ENCODE data around the gene LPAR5. TPM values are rescaled to one million over a fixed set of nuclear protein-coding genes. Genes with fewer than 3 reads are reported as not detected.

Gene LPAR5
- total RNA-seq, 1 donor from 2014 or later, result not detected

DNA sequence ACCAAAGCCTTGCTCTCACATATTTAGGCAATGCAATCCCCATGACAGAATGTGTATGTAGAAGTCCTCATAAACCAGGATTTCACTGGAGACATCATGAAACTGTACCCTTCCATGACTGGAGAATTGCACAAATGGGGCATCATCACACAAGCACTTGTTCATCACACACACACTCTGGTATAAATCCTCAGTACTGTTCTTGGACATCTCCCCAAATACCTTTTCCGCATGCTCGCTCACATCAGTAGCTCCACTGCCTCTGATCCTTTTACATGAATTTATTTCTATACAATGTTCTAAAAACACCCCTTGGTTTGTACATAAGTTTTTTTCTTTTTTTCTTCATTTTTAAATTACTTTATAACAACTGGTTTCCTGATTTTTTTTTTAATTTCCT, 30.5 kb upstream of the LPAR5 start:
- peaks cover 13% of the 10 kb centered on the region for H3K4me1 Mint-ChIP-seq (ENCODE audit: low read depth)
- H3K9me3 Mint-ChIP-seq (ENCODE audit: low read depth), result no peaks in the 10 kb centered on the region
- DNase-seq (ENCODE audit: low spot score, unreplicated experiment), result no peak
- TF ChIP-seq, protein P1, sequence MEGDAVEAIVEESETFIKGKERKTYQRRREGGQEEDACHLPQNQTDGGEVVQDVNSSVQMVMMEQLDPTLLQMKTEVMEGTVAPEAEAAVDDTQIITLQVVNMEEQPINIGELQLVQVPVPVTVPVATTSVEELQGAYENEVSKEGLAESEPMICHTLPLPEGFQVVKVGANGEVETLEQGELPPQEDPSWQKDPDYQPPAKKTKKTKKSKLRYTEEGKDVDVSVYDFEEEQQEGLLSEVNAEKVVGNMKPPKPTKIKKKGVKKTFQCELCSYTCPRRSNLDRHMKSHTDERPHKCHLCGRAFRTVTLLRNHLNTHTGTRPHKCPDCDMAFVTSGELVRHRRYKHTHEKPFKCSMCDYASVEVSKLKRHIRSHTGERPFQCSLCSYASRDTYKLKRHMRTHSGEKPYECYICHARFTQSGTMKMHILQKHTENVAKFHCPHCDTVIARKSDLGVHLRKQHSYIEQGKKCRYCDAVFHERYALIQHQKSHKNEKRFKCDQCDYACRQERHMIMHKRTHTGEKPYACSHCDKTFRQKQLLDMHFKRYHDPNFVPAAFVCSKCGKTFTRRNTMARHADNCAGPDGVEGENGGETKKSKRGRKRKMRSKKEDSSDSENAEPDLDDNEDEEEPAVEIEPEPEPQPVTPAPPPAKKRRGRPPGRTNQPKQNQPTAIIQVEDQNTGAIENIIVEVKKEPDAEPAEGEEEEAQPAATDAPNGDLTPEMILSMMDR (IDR thresholded peaks at IDR 0.05; ENCODE audit: unreplicated experiment), result no peak
- H3K4me3 Mint-ChIP-seq (ENCODE audit: low read depth), result no peak overlapping the region
- peaks cover 27% of the 10 kb centered on the region for H3K36me3 Mint-ChIP-seq (ENCODE audit: insufficient read depth)
- H3K27ac Mint-ChIP-seq, result no peak overlapping the region
- H3K27me3 Mint-ChIP-seq, result no peaks in the 10 kb centered on the region

DNA sequence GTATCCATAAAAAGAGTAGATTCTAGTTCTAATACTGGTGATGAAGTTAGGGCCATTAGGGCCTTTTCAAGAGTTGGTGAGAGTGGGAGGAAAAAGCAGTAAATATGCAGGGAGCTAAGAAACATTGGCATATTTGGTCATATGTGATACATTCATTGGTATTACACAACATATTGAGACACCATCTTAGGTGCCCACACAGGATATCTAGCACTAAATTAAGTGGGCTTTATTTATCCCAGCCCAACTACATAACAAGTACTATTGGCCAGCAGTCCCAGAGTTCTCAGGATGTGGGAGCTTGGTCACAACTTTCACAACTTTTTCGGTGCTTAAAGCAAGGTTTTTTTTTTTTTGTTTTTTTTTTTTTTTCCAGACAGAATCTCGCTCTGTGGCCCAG, 29.1 kb upstream of the LPAR5 start:
- H3K9me3 Mint-ChIP-seq (ENCODE audit: low read depth), result no peaks in the 10 kb centered on the region
- H3K27me3 Mint-ChIP-seq, result no peaks in the 10 kb centered on the region
- TF ChIP-seq, protein P1 (IDR thresholded peaks at IDR 0.05; ENCODE audit: unreplicated experiment), result no peak
- no peak for DNase-seq (ENCODE audit: low spot score, unreplicated experiment)
- H3K36me3 Mint-ChIP-seq (ENCODE audit: insufficient read depth), result peaks cover 22% of the 10 kb centered on the region
- H3K4me3 Mint-ChIP-seq (ENCODE audit: low read depth), result no peak overlapping the region
- H3K4me1 Mint-ChIP-seq (ENCODE audit: low read depth), result peaks cover 13% of the 10 kb centered on the region
- H3K27ac Mint-ChIP-seq, result peak overlapping the region; percentile 62

DNA sequence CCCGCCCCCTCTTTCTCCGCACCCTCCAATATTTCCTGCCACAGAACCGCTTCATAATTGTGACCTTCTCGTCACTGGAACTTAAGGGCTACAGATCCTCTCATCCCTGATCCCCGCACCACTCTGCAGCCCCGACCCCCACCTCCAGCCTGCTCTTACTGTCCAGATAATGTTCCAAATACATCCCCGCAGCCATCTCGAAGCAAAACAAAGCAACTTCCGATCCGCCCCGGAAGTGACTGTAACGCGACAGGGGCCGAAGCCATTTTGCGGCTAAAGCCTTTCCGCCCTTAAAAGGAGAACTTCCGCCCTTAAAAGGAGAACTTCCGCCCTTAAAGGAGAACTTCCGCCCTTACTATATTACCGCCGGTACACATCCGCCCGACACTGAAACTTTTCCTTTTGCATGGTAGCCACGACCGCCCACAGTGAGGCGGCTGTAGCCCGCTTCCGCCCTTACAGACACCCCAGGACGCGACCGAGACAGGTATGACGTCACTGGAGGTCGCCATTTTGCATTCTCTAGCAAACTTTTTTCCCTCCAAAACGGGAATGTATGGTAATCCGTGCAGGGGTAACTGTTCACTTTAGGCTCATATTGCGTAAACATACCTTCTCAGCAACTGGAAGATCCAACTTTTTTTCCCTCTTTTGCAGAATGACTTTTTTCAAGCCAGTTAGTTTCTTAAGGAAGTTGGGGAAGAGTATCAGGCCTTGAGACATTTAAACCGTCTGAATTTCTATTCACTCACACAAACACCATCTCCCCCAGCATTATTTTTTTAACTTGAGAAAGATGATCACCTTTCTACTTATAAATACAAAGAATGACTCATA, 27.4 kb upstream of the LPAR5 start, which contains the start of gene ING4:
ING4 (minus strand) TSS at position 214 of the 837 bp plus-strand sequence; CDS start at position 196, 18 bp downstream.
- Mint-ChIP-seq H3K4me3 (ENCODE audit: low read depth) (peak within 1 kb of the TSS; percentile 91), H3K27me3 (no peaks in the 10 kb centered on the region), H3K27ac (peak within 1 kb of the TSS; percentile 98), H3K4me1 (ENCODE audit: low read depth) (peaks cover 13% of the 10 kb centered on the region), H3K36me3 (ENCODE audit: insufficient read depth) (peaks cover 19% of the 10 kb centered on the region), H3K9me3 (ENCODE audit: low read depth) (no peaks in the 10 kb centered on the region)
- DNase-seq (ENCODE audit: low spot score, unreplicated experiment), result peak; percentile 95
- TF ChIP-seq, protein P1 (IDR thresholded peaks at IDR 0.05; ENCODE audit: unreplicated experiment), result no peak

DNA sequence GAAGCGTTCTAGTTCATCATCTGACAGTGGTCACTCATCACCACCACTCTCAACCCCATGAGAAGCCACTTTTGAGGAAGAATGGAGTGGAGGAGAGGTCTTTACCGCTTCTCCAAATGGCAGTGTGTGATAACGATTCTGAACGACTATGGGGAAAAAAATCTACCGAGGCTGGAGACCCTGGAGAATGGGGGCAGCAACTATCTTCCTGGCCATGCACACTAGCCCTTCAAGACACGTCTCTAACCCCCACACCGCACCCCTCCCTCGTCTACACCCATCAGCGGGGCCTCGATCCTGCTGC, 26.8 kb upstream of the LPAR5 start:
- Mint-ChIP-seq H3K9me3 (ENCODE audit: low read depth) (no peaks in the 10 kb centered on the region), H3K27ac (peak overlapping the region; percentile 98), H3K27me3 (no peaks in the 10 kb centered on the region), H3K4me1 (ENCODE audit: low read depth) (peaks cover 13% of the 10 kb centered on the region), H3K4me3 (ENCODE audit: low read depth) (peak overlapping the region; percentile 91), H3K36me3 (ENCODE audit: insufficient read depth) (peaks cover 14% of the 10 kb centered on the region)
- DNase-seq (ENCODE audit: low spot score, unreplicated experiment), result no peak
- TF ChIP-seq, protein P1 (IDR thresholded peaks at IDR 0.05; ENCODE audit: unreplicated experiment), result no peak

DNA sequence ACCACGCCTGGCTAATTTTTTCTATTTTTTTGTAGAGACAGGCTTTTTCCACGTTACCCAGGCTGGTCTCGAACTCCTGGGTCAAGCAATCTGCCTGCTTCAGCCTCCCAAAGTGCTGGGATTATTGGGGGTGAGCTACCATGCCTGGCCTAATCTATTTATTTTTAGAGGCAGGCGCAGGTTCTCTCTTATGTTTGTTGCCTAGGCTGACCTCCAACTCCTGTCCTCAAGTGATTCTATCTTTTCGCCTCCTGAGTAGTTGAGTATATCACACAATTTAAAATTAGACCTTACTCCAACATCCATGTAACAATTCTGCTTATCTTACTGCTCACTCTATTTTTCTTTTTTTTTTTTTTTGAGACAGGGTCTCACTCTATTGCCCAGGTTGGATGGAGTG, 18.2 kb upstream of the LPAR5 start:
- Mint-ChIP-seq H3K4me1 (ENCODE audit: low read depth) (no peaks in the 10 kb centered on the region), H3K27me3 (no peaks in the 10 kb centered on the region), H3K9me3 (ENCODE audit: low read depth) (no peaks in the 10 kb centered on the region), H3K4me3 (ENCODE audit: low read depth) (no peak overlapping the region), H3K36me3 (ENCODE audit: insufficient read depth) (peaks cover 38% of the 10 kb centered on the region), H3K27ac (no peak overlapping the region)
- TF ChIP-seq, protein P1 (IDR thresholded peaks at IDR 0.05; ENCODE audit: unreplicated experiment), result no peak
- no peak for DNase-seq (ENCODE audit: low spot score, unreplicated experiment)

All from progenitor cell of endocrine pancreas (in vitro differentiated cells).